Jurkat, Clone E6-1 (cell line): Measurements from ENCODE around the gene HK1.

Experiments used
- DNase-seq: peaks from one replicate; pipeline ENCODE4 v3.0.0-alpha.2; 2011; ENCODE audit warnings: low read depth, low spot score
- H3K4me3 ChIP-seq: 2 replicates; pipeline ENCODE4 v1.5.1; 2011; ENCODE audit warnings: mild to moderate bottlenecking, low read length, control low read depth, moderate library complexity

Gene HK1

DNA sequence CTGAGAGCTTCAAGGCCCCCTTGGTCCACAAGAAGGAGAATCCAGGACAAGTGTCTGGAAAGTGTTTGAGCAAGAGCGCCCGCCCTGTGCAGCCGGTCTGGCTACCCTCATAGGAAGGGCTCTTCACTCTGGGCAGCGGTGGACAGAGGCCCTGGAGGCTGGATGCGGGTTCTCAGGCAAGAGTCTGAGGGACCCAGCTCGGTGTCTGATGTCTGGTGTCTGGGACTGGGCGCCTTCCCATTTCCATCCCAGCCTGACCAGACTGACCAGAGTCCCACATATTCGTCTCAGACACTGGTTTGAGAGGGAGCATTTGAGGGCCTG is 59.8 kb downstream of the HK1 start:
- no peak overlapping the region for H3K4me3 ChIP-seq
- DNase-seq, result no peak

DNA sequence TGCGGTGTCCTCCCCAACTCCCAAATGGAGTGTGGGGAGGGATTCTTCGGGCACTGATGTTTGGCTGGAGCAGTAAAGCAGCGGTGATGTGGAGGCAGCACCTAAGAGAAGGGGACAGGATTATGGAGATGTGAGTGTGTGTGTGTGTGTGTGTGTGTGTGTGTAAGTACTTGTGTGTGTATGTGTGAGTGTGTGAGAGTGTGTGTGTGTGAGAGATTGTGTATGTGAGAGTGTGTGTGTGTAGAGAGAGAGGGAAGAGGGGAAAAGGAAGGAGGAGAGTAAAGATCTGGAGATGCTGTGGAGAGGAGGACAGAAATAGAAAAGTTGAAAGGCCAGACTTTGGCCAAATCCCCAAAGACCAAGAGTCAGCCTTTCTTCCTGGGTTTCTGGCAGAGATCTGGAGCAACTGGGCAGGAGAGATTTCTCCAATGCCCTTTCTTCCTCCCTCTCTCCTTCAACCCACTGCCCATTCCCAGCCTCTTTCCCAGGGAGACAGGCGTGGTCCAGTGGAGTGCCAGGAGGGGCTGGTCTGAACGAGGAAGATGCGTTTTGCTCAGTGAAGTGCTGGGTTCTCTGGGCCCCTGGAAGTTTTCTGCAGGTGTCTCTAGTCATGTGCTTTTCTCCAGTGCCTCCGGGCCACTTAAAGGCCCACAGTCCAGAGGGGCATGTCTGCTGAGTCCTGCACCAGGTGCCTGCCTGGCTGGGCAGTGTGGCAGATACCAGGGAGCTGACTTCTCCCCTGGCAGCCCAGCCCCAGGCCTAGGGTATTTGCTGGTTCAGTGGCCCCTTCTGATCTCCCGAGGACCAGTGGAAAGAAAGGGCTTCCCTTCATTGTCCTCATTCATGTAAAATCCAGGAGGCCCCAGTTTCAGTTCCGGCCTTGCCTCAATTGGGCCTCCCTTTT is 60.5 kb downstream of the HK1 start:
- no peak for DNase-seq

DNA sequence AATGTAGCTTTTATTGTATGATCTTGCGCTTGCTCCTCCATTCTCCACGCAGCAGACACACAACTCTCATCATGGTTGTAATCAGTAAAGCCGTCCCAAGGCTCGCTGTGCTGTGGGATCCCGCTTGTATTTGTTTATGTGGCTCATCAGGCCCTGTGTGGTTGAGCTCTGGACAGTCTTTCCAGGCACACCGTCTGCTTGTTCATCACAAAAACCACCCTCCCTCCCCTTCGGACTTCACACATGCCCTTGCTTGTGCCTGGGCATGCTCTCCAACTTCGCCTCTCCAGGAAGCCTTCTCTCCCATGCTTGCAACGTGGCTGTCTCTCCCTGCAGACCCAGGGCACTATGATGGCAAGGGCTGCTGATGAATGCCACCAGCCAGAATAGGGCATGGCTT is 62.4 kb downstream of the HK1 start:
- no peak for DNase-seq
- H3K4me3 ChIP-seq, result no peak overlapping the region

More for the DNA sequence above, 60.5 kb downstream of the HK1 start:
- H3K4me3 ChIP-seq, result no peak overlapping the region

DNA sequence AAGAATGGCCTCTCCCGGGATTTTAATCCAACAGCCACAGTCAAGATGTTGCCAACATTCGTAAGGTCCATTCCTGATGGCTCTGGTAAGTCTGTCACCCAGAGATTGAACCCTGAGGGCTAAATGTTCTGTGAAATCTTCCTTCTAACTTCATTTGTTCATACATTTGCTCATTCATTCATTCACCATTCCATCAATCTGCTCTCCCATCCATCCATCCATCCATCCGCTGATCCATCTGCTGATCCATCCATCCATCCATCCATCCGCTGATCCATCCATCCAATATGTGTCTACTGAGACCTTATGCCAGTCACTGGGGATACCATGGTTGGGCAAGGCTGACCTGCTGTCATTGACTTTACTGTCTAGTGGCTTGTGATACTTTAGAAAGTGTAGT is 65.6 kb downstream of the HK1 start:
- H3K4me3 ChIP-seq, result no peak overlapping the region
- no peak for DNase-seq

DNA sequence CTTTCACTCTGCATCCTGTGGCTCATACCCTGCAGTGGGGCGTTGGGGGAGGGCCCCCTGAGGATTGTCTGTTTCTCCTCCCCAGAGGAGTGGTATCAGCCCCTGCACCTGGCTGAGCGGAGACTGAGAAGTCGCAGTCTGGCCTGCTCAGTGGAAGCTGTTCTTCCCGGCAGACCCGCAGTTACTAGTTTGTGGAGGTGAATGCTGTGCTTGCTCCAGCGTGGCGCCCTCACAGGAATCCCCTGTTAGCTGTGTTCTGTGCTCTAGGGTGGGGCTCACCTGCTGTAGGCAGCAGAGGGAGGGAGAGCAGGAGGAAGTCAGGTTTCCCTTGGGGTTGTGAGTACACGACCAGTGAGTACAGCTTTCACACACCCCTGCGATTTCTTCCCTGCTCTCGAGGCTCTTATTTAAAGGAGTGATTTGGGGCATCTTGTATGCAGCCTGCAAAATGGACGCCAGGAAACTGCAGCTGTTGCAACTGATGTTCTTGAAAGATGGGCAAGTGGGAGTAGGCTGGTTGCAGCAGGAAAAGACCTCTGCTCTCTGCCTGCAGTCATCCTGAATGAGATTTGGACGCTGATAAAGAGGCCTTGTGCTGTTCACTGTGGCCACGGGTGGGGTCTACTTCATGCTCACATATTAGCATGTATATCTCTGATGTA is 66.4 kb downstream of the HK1 start:
- H3K4me3 ChIP-seq, result peak overlapping the region; percentile 13
- DNase-seq, result peak; percentile 69

DNA sequence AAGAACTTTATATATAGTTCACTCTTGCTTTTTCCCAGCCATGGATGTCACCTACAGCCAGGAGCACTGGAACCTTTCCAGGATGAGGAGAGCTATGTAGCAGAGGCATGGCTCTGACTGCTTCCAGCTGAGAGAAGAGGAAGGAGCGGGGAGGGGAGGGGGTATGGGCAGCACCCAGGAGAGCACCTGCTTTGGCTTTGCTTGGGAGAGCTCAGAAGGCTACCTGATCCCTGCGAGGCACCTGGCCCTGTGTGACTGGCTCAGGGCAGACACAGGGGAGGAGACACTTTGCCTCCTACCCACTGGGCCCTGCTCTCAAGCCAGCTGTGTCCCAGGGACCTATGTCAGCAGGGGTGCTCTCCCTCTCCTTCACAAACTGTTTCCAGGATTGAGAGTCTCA is 67.1 kb downstream of the HK1 start:
- H3K4me3 ChIP-seq, result no peak overlapping the region
- no peak for DNase-seq

DNA sequence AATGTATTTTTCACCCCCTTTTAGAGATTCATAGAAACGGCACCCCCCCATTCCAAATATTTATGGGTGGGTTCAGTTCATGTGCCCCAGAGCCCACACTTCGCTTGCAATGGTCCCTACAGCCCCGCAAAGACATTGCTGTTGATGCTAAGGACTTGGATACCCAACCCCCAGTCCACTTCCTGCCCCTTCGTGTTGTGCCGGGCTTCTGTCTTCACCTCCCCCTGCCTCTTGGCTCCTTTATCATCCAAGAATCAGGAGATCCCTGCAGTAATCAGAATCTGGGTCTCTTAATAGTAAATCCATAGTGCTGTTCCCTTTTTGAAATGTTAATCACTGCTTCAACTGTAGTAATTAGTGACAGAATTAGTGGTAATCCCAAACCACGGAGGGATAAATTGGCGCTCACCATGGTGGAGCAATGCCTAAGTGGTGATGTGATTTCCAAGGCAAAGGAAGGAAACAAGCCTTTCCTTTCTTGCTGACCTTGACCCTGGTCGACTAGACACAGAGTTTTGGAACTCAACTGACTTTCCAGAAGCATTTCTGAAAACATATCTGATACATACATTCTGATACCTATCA is 67.7 kb downstream of the HK1 start:
- no peak for DNase-seq
- no peak overlapping the region for H3K4me3 ChIP-seq

DNA sequence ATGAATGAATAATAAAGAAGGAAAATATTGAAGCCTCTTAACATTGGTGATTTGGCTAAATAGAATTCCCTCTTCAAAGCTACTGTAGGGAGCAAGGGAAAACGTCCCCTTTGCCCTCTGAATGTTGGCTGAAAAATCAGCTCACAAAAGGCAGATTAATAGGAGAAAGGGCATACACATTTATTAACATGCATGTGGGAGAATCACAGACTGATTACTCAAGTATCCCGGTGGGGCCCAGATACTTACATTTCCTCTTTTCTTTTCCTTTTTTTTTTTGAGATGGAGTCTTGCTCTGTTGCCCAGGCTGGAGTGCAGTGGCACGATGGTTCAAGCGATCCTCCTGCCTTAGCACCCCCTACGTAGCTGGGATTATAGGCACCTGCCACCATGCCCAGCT is 68.5 kb downstream of the HK1 start:
- no peak overlapping the region for H3K4me3 ChIP-seq
- no peak for DNase-seq

DNA sequence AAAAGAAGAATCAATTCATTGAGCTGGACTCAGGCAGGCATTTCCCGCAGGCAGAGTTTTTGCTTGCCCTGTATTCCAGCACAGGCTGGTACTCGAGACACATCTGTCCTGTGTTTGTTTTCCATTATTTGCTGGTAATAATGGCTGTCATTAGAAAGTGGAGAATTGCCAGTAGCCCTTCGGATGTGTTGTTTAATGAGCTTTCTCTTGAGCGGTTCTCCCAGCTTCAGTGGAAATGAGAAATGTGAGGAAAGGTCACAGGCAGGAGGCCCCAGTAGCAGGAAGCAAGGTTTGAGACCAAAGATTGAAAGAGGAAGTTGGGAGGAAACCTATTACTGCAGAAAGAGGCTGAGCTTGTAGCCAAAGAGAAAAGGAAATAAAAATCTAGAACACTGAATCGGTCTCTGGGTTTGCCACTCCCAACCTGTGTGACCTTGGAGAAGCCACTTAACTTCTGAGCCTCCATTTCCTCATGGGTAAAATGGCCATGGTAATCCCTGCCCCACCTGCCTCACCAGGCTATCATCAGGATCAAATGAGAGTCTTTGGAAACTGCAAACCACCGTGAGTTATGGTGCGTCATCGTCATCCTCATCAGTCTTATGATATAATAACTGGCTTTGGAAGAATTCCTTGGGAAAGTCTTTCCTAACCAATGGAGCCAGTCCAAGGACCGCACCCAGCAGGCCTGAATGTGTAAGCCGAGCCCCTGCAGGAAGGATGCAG is 70.7 kb downstream of the HK1 start:
- H3K4me3 ChIP-seq, result no peak overlapping the region
- DNase-seq, result no peak

DNA sequence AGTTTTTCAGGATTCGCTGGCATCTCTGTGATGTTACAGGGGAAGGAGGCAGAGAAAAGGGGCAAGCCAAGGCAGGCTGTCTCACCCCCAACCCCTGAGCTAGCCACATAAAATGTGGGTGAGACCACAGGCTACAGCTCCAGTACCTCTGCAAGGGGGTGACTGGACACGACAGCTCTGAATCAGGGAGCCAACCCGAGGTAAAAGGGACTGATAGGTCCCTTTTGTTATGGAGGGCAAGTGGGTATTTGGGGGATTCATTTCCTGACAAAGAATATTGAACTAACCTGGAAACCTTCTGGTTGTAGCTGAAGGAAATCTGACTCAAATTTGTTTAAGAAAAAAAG is 71.2 kb downstream of the HK1 start:
- no peak for DNase-seq

DNA sequence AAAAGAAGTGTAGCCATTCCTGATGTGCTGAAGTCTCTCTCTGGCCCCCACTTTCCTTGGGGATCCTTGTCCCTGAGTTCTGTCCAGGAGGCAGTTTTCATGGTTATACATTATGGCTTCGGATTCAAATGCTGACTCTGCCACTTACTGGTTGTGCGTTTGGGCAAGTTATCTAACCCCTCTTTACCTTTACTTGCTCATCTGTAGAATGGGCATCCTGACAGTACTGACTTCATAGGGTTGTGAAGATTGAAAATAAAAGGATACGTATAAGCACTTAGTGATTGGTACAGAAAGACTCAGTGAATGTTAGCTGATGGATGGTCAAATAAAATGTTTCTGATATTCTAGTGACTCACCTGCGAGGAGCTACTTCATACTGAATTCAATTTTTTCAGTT is 73.3 kb downstream of the HK1 start:
- H3K4me3 ChIP-seq, result no peak overlapping the region
- no peak for DNase-seq

More for the DNA sequence above, 71.2 kb downstream of the HK1 start:
- H3K4me3 ChIP-seq, result no peak overlapping the region

DNA sequence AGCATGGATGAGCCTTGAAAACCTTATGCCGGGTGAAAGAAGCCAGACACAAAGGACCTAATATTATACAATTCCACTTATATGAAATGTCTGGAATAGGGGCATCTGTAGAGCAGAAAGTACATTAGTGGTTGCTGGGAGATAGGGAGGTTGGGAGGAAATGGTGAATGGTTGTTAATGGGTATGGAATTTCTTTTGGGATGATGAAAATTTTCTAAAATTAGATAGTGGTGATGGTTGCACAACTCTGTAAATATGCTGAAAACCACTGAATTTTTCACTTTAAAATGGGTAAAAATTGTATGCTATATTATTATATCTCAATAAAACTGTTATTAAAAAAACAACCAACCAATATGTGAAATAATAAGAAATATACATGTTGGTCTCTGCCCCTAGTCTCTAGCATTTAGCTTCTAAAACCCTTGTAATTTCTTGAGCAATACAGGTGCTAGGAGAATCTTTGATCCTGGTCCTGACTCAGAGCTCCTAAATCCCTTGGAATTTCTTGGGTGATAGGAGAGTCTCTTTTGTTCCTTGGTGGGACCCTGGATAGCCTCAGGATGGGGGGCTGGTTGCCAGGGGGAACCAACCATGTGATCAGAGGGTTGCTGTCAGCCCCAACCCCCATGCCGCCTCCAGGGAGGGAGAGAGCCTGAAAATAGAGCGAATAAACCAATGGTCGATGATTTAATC is 74.4 kb downstream of the HK1 start:
- no peak overlapping the region for H3K4me3 ChIP-seq
- DNase-seq, result no peak

DNA sequence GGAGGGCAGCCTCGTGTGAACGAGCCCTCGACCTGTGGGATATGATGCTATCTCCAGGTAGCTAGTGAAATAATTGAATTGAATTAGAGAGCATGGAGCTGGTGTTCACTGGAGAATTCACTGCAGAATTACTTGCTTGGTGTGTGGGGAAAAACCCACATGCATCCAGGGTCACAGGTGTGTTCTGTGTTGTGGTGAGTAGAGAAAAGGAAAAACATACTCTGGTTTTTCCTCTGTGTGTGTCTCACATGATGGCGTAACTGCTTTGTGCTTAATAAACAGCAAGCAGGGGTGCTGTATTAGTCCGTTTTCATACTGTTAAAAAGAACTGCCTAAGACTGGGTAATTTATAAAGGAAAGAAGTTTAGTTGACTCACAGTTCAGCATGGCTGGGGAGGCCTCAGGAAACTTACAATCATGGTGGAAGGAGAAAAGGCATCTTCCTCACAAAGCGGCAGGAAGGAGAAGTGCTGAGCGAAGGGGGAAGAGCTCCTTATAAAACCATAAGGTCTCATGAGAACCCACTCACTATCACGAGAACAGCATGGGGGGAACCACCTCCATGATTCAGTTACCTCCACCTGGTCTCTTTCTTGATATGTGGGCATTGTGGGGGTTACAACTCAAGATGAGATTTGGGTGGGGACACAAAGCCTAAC is 75.8 kb downstream of the HK1 start:
- no peak overlapping the region for H3K4me3 ChIP-seq
- peak; percentile 85 for DNase-seq

DNA sequence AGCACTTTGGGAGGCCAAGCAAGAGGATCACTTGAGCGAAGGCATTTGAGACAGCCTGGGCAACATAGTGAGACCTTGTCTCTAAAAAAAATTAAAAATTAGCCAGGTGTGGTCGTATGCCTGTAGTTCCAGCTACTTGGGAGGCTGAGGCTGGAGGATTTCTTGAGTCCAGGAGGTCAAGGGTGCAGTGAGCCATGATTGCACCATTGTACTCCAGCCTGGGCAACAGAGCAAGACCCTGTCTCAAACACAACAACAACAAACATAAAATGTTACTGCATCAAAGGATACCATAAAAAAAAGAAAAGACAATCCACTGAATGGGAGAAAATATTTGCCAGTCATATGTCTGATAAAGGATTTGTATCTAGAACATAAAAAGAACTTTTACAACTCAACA is 77.9 kb downstream of the HK1 start:
- no peak overlapping the region for H3K4me3 ChIP-seq
- no peak for DNase-seq

DNA sequence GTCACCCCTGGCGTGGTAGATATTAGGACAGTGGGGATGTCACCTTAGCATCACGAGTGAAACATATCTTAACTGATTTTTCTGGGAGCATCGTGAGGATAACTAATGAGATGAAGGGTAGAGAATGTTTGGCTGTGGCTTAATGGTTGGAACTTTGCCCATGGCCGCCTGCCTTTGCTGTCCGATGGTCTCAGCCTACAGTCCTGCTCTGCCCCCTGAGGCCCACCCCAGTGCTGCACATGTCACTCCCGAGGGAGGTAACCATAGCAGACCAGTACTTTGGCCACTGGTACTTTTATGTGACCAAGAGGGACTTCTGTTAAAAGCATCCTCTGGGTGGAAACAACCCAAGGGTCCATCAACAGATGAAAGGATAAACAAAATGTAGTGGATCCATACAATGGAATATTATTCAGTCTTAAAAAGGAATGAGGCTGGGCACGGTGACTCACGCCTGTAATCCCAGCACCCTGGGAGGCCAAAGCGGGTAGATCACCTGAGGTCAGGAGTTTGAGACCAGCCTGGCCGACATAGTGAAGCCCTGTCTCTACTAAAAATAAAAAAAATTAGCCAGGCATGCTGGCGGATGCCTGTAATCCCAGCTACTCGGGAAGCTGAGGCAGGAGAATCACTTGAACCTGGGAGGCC is 80.0 kb downstream of the HK1 start:
- no peak overlapping the region for H3K4me3 ChIP-seq
- DNase-seq, result no peak

DNA sequence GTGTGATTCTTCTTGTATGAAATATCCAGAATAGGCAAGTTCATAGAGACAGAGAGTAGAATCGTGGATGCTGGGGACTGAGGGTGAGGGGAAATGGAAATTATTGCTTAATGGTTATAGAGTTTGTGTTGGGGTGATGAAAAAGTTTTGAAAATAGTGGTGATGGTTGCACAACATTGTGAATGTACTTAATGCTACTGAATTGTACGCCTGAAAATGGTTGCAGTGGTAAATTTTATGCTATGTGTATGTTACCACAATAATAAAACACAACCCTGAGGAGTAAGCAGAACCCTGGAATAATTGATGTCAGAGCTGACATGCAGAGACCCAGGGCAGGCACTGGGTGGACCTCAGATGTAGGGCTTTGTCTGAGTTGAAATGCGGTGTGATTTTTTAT is 80.9 kb downstream of the HK1 start:
- DNase-seq, result no peak

DNA sequence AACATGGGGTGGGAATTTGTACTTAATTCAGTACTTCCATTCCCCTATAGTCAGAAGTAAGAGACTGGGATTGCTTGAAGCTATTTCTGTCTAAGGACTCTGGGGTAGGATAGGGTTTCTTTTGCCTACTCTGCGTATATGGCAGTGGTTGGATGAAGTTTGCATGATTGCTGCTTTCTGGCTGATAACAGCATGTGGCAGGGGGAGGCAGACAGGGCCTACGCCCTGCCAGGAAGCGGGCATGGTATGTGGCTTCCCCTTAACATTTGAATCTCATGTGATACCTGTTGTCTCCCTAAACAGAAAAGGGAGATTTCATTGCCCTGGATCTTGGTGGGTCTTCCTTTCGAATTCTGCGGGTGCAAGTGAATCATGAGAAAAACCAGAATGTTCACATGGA is 81.3 kb downstream of the HK1 start:
- H3K4me3 ChIP-seq, result 0 out of 2 replicates have a peak overlapping the region, but pooled peaks have one; percentile 5
- peak; percentile 86 for DNase-seq

More for the DNA sequence above, 80.9 kb downstream of the HK1 start:
- H3K4me3 ChIP-seq, result 0 out of 2 replicates have a peak overlapping the region, but pooled peaks have one; percentile 5
